Glomerular visceral epithelial cell (primary cell): Measurements from ENCODE around the gene ITPRID1.
"Not testable (repeated sequence)": the region's sequence is repeated elsewhere in the genome, so short reads cannot be mapped to it uniquely, and the experiment has no call there.

Experiments used
- DNase-seq: peaks from one replicate; pipeline ENCODE4 v3.0.0-alpha.2; 2016; ENCODE audit errors: extremely low spot score

ITPRID1 gene

GRCh38 chr7:31513790-31514189, at the start of gene ITPRID1:
Gene ITPRID1, plus strand, starts transcription at chr7:31514090. Its CDS starts 38,935 bp downstream, at chr7:31553025.
- no peak for DNase-seq

GRCh38 chr7:31464601-31465000, 49.3 kb upstream of the ITPRID1 start:
- DNase-seq, result no peak

- DNase-seq, result no peak
Measured at GRCh38 chr7:31465285-31465684, 48.6 kb upstream of the ITPRID1 start.

- DNase-seq, result no peak
Measured at GRCh38 chr7:31466036-31466435, 47.9 kb upstream of the ITPRID1 start.

- not testable (repeated sequence) for DNase-seq
Measured at GRCh38 chr7:31470883-31471282, 43.0 kb upstream of the ITPRID1 start.

- DNase-seq, result no peak
Measured at GRCh38 chr7:31475368-31475767, 38.5 kb upstream of the ITPRID1 start.

GRCh38 chr7:31476073-31476745, 37.7 kb upstream of the ITPRID1 start:
- no peak for DNase-seq

GRCh38 chr7:31476941-31477677, 36.8 kb upstream of the ITPRID1 start:
- DNase-seq, result no peak

GRCh38 chr7:31478018-31478417, 35.9 kb upstream of the ITPRID1 start:
- no peak for DNase-seq

- DNase-seq, result no peak
Measured at GRCh38 chr7:31478721-31479120, 35.2 kb upstream of the ITPRID1 start.

GRCh38 chr7:31487071-31487470, 26.8 kb upstream of the ITPRID1 start:
- DNase-seq, result no peak

- no peak for DNase-seq
Measured at GRCh38 chr7:31487476-31487875, 26.4 kb upstream of the ITPRID1 start.

GRCh38 chr7:31488562-31489203, 25.2 kb upstream of the ITPRID1 start:
- peak; percentile 71 for DNase-seq

GRCh38 chr7:31490796-31491314, 23.0 kb upstream of the ITPRID1 start:
- no peak for DNase-seq

- no peak for DNase-seq
Measured at GRCh38 chr7:31492086-31492485, 21.8 kb upstream of the ITPRID1 start.

- DNase-seq, result no peak
Measured at GRCh38 chr7:31493714-31494181, 20.1 kb upstream of the ITPRID1 start.

- no peak for DNase-seq
Measured at GRCh38 chr7:31494421-31494820, 19.5 kb upstream of the ITPRID1 start.

- DNase-seq, result no peak
Measured at GRCh38 chr7:31495653-31496052, 18.2 kb upstream of the ITPRID1 start.

- peak; percentile 3 for DNase-seq
Measured at GRCh38 chr7:31497516-31497915, 16.4 kb upstream of the ITPRID1 start.

GRCh38 chr7:31500656-31501055, 13.2 kb upstream of the ITPRID1 start:
- no peak for DNase-seq

- DNase-seq, result no peak
Measured at GRCh38 chr7:31508823-31509222, 5.1 kb upstream of the ITPRID1 start.

GRCh38 chr7:31512166-31512565, 1.7 kb upstream of the ITPRID1 start:
- no peak for DNase-seq
